Effector memory CD8-positive, alpha-beta T cell (primary cell): Measurements from ENCODE around the gene AP4E1.

Experiments
- ATAC-seq: fragments of 150-1000 bp; cut with Tn5 transposase; replicated peaks from 2 replicates; pipeline ENCODE4 v1.10.0; 2021; ENCODE audit warnings: mild to moderate bottlenecking, moderate library complexity
- DNase-seq, 3 experiments: peaks; one replicate each; pipeline ENCODE4 v3.0.0; 2021
- H3K27ac Mint-ChIP-seq, 2 donors: one replicate each; pipeline ENCODE4 v1.8.0; 2022; ENCODE audit warnings: mild to moderate bottlenecking in 2 of 2, mixed read lengths in 2 of 2, moderate library complexity in 2 of 2
- H3K27me3 Mint-ChIP-seq, 2 donors: one replicate each; pipeline ENCODE4 v1.8.0; 2022; ENCODE audit warnings: mixed read lengths in 2 of 2
- H3K36me3 Mint-ChIP-seq: one replicate; pipeline ENCODE4 v1.8.0; 2022; ENCODE audit warnings: mild to moderate bottlenecking, moderate library complexity, mixed read lengths; ENCODE audit not compliant: insufficient read depth
- H3K4me1 Mint-ChIP-seq, 2 donors: one replicate each; pipeline ENCODE4 v1.8.0; 2022; ENCODE audit warnings: low read depth in 2 of 2, mixed read lengths in 2 of 2
- H3K4me3 Mint-ChIP-seq, 2 donors: one replicate each; pipeline ENCODE4 v1.8.0; 2022; ENCODE audit warnings: mild to moderate bottlenecking in 2 of 2, mixed read lengths in 2 of 2, moderate library complexity in 2 of 2
- H3K9me3 Mint-ChIP-seq, 2 donors: one replicate each; pipeline ENCODE4 v1.8.0; 2022; ENCODE audit warnings: mixed read lengths in 2 of 2

The AP4E1 gene

DNA sequence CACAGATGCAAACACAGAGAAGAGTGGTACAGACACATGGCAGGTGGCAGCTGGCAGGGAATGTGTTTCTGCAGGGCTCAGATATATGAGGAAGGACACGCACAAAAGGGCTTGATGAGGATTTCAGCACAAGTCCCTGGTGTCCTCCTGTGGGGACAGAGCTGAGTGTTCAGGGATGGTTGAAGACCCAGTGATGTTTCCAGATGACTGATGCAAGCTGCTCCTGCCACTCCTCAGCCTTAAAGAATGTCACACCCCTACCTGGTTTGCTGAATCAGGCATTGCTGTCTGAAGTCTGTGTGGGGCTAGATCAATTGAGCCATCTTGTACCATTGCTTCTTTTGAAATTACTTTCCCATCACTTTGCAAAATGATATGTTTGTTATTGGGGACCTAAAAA lies 146.1 kb downstream of the AP4E1 start:
- H3K4me3 Mint-ChIP-seq, result no peak overlapping the region
- H3K4me1 Mint-ChIP-seq, result no peaks in the 10 kb centered on the region
- ATAC-seq (no peak), DNase-seq (no peak)
- no peak overlapping the region for H3K27ac Mint-ChIP-seq
- no peaks in the 10 kb centered on the region for H3K36me3 Mint-ChIP-seq
- peaks cover 35 to 73% of the 10 kb centered on the region in 2 donors for H3K27me3 Mint-ChIP-seq
- no peaks in the 10 kb centered on the region for H3K9me3 Mint-ChIP-seq
